Activated T-helper 1 cell treated with anti-CD3 and anti-CD28 coated beads, Interleukin-2, amount 50 U/mL, for 16 hours (primary cell): Measurements from ENCODE around the gene DSCAM.
"Not testable (repeated sequence)": the region's sequence is repeated elsewhere in the genome, so short reads cannot be mapped to it uniquely, and the experiment has no call there.

ENCODE experiments used
- DNase-seq, 2 donors: peaks; one replicate each; pipeline ENCODE4 v3.0.0-alpha.2; 2020; ENCODE audit warnings: low read depth in 1 of 2, low spot score in 1 of 2

Gene DSCAM

GRCh38 chr21:40472013-40472412 lies 374.9 kb downstream of the DSCAM start:
- DNase-seq, result no peak

GRCh38 chr21:40471103-40471502 lies 375.9 kb downstream of the DSCAM start:
- DNase-seq, result no peak

GRCh38 chr21:40466893-40467483 lies 380.0 kb downstream of the DSCAM start:
- DNase-seq, result no peak

- no peak for DNase-seq
Observed at GRCh38 chr21:40465382-40465781, 381.6 kb downstream of the DSCAM start.

- no peak for DNase-seq
Observed at GRCh38 chr21:40463176-40463575, 383.8 kb downstream of the DSCAM start.

GRCh38 chr21:40461008-40461407 lies 385.9 kb downstream of the DSCAM start:
- no peak for DNase-seq

- no peak for DNase-seq
Observed at GRCh38 chr21:40457741-40458140, 389.2 kb downstream of the DSCAM start.

- DNase-seq, result no peak
Observed at GRCh38 chr21:40454057-40454456, 392.9 kb downstream of the DSCAM start.

- DNase-seq, result no peak
Observed at GRCh38 chr21:40453183-40453582, 393.8 kb downstream of the DSCAM start.

- no peak for DNase-seq
Observed at GRCh38 chr21:40452548-40452947, 394.4 kb downstream of the DSCAM start.

- no peak for DNase-seq
Observed at GRCh38 chr21:40447016-40447415, 399.9 kb downstream of the DSCAM start.

- no peak for DNase-seq
Observed at GRCh38 chr21:40445349-40445921, 401.5 kb downstream of the DSCAM start.

GRCh38 chr21:40439581-40439980 lies 407.4 kb downstream of the DSCAM start:
- DNase-seq, result not testable (repeated sequence)

- DNase-seq, result no peak
Observed at GRCh38 chr21:40438616-40439015, 408.3 kb downstream of the DSCAM start.

- no peak for DNase-seq
Observed at GRCh38 chr21:40436261-40436660, 410.7 kb downstream of the DSCAM start.

- DNase-seq, result no peak
Observed at GRCh38 chr21:40433538-40433937, 413.4 kb downstream of the DSCAM start.

GRCh38 chr21:40425981-40426380 lies 421.0 kb downstream of the DSCAM start:
- no peak for DNase-seq

GRCh38 chr21:40422896-40423635 lies 423.9 kb downstream of the DSCAM start:
- no peak for DNase-seq

GRCh38 chr21:40421121-40421520 lies 425.8 kb downstream of the DSCAM start:
- DNase-seq, result no peak

GRCh38 chr21:40416572-40416971 lies 430.4 kb downstream of the DSCAM start:
- no peak for DNase-seq

GRCh38 chr21:40408561-40408960 lies 438.4 kb downstream of the DSCAM start:
- no peak for DNase-seq

- DNase-seq, result no peak
Observed at GRCh38 chr21:40404396-40404800, 442.6 kb downstream of the DSCAM start.
